ENCODE data around the gene ETS1. TPM values are rescaled to one million over a fixed set of nuclear protein-coding genes. Genes with fewer than 3 reads are reported as not detected.
"Not testable (repeated sequence)": the region's sequence is repeated elsewhere in the genome, so short reads cannot be mapped to it uniquely, and the experiment has no call there.

ETS1 gene
- total RNA-seq, 1 donor from 2014 or later, result 115 TPM

GRCh38 chr11:128451652-128452470, 135.5 kb downstream of the ETS1 start:
- H3K27ac Mint-ChIP-seq (ENCODE audit: unreplicated experiment), result peak overlapping the region; percentile 84
- peaks cover 3% of the 10 kb centered on the region for H3K9me3 Mint-ChIP-seq (ENCODE audit: low read depth)
- peak overlapping the region; percentile 62 for H3K4me3 Mint-ChIP-seq (ENCODE audit: unreplicated experiment)
- H3K27me3 Mint-ChIP-seq (ENCODE audit: low read depth), result no peaks in the 10 kb centered on the region
- peak; percentile 36 for TF ChIP-seq CTCF (IDR thresholded peaks at IDR 0.05)
- peak; percentile 97 for DNase-seq (ENCODE audit: low spot score)
- H3K4me1 Mint-ChIP-seq (ENCODE audit: low read depth), result peaks cover 60% of the 10 kb centered on the region
- H3K36me3 Mint-ChIP-seq (ENCODE audit: low read depth), result peaks cover 3% of the 10 kb centered on the region

GRCh38 chr11:128450882-128451651, 136.3 kb downstream of the ETS1 start:
- peaks cover 2% of the 10 kb centered on the region for H3K36me3 Mint-ChIP-seq (ENCODE audit: low read depth)
- H3K27me3 Mint-ChIP-seq (ENCODE audit: low read depth), result no peaks in the 10 kb centered on the region
- H3K4me1 Mint-ChIP-seq (ENCODE audit: low read depth), result peaks cover 64% of the 10 kb centered on the region
- TF ChIP-seq CTCF (IDR thresholded peaks at IDR 0.05), result no peak
- peak overlapping the region; percentile 62 for H3K4me3 Mint-ChIP-seq (ENCODE audit: unreplicated experiment)
- DNase-seq (ENCODE audit: low spot score), result no peak
- peaks cover 8% of the 10 kb centered on the region for H3K9me3 Mint-ChIP-seq (ENCODE audit: low read depth)
- peak overlapping the region; percentile 84 for H3K27ac Mint-ChIP-seq (ENCODE audit: unreplicated experiment)

DNA sequence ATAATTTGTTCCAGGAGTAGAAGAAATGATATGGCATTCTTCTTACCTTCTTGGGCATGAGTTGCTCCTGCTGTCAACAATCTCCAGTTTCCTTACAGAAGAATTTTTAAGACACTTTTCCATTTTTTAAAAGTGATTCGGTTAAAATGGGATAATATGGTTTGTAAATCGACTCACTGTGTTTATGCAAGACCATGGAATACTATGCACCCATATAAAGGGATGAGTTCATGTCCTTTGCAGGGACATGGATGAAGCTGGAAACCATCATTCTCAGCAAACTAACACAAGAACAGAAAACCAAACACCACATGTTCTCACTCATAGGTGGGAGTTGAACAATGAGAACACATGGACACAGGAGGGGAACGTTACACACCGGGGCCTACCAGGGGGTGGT, 136.9 kb downstream of the ETS1 start:
- not testable (repeated sequence) for H3K27ac Mint-ChIP-seq (ENCODE audit: unreplicated experiment); DNase-seq (ENCODE audit: low spot score); H3K9me3 Mint-ChIP-seq (ENCODE audit: low read depth)

GRCh38 chr11:128448981-128449713, 138.2 kb downstream of the ETS1 start:
- Mint-ChIP-seq H3K27me3 (ENCODE audit: low read depth) (no peaks in the 10 kb centered on the region), H3K36me3 (ENCODE audit: low read depth) (peaks cover 6% of the 10 kb centered on the region), H3K9me3 (ENCODE audit: low read depth) (peaks cover 8% of the 10 kb centered on the region), H3K27ac (ENCODE audit: unreplicated experiment) (peak overlapping the region; percentile 61), H3K4me1 (ENCODE audit: low read depth) (peaks cover 62% of the 10 kb centered on the region), H3K4me3 (ENCODE audit: unreplicated experiment) (no peak overlapping the region)
- TF ChIP-seq CTCF (IDR thresholded peaks at IDR 0.05), result no peak
- DNase-seq (ENCODE audit: low spot score), result no peak

More for the DNA sequence above, 136.9 kb downstream of the ETS1 start:
- not testable (repeated sequence) for H3K27me3 Mint-ChIP-seq (ENCODE audit: low read depth); H3K4me3 Mint-ChIP-seq (ENCODE audit: unreplicated experiment); H3K36me3 Mint-ChIP-seq (ENCODE audit: low read depth)
- peaks cover 64% of the 10 kb centered on the region for H3K4me1 Mint-ChIP-seq (ENCODE audit: low read depth)

DNA sequence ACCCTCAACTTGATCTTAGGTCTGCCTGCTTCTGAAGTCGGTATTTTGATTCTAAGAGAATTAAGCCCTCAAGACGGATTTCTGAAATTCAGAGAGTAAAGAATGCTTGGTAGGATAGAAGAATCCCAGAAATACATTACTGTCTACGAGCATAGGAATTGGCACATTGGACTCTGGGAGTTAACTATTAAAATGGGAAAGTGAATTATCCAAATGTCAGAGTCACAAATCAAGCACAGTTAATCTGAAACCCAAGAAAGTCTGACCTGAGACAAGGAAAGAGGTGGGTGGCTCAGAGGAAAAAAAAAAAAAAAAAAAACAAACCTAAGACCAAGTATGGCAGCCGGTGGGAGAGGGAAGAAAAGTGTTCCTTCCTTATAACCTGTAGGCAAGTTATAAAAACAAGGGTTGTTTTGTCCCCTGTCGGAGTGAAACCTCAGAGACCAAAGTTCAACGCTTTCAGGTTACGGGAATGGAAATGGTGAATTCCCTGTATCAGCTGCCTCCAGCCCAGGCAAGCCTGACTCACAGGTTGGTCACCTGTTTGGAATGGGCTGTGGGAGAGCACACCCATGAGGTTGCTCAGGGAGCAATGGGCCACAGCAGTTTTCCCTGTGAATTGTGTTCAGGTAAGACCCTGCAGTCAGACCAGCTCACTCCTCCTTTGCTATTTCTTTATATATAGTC, 139.0 kb downstream of the ETS1 start:
- Mint-ChIP-seq H3K4me1 (ENCODE audit: low read depth) (peaks cover 54% of the 10 kb centered on the region), H3K4me3 (ENCODE audit: unreplicated experiment) (peak overlapping the region; percentile 15), H3K27me3 (ENCODE audit: low read depth) (no peaks in the 10 kb centered on the region), H3K36me3 (ENCODE audit: low read depth) (peaks cover 6% of the 10 kb centered on the region), H3K9me3 (ENCODE audit: low read depth) (peaks cover 8% of the 10 kb centered on the region), H3K27ac (ENCODE audit: unreplicated experiment) (peak overlapping the region; percentile 61)
- DNase-seq (ENCODE audit: low spot score), result no peak
- no peak for TF ChIP-seq CTCF (IDR thresholded peaks at IDR 0.05)
